Fibroblast of skin of scalp (primary cell): ENCODE results near the gene PEAK1.
"Not testable (repeated sequence)": the region's sequence is repeated elsewhere in the genome, so short reads cannot be mapped to it uniquely, and the experiment has no call there.

Source experiments
- DNase-seq: peaks from one replicate; pipeline ENCODE4 v3.0.0-alpha.2; 2013

Gene PEAK1

DNA sequence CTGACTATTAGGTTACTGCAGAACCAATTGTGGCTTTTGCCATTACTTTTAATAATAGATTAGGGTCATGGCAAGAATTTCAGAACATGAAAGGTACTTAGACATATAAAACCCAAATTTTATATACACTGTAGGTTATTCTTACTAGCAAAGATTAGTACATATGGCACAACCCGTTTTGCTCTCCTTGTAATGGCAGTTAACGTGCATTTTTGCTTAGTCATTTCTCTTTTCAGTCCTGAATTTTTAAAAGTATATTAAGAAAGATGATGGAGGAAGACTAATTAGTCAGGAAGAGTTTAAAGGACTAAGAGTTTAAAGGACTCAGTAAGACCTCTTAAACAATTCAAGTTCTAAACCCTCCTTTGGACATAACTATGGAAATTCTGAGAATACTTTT lies 114.0 kb downstream of the PEAK1 start:
- no peak for DNase-seq

DNA sequence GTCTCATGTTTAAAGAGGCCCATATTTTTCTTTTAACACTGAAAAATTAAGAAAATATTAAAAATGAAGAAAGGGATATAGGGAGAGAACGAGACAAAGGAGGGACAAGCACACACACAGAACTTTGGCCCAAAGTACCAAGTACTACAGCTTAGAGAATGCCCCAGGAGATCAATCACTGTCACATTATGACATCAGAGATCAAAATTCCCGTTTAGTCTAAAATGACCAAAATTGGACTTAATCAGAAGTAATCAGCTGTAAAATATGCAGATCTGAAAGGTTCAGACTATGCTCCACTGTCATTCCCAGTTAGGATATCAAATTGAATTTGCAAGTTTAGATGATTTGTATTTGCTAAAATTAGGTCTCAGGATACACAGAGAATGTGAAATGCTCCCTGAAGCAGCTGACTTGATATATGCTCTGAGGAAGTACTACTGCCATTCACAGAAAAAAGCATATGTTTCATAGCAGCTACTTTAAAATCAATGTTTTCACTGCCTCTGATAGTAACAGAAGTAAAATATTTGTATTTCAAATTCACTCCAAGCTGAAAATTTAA lies 123.0 kb downstream of the PEAK1 start:
- DNase-seq: no peak

GRCh38 chr15:77295446-77295845 lies 124.5 kb downstream of the PEAK1 start:
- peak; percentile 37 for DNase-seq

DNA sequence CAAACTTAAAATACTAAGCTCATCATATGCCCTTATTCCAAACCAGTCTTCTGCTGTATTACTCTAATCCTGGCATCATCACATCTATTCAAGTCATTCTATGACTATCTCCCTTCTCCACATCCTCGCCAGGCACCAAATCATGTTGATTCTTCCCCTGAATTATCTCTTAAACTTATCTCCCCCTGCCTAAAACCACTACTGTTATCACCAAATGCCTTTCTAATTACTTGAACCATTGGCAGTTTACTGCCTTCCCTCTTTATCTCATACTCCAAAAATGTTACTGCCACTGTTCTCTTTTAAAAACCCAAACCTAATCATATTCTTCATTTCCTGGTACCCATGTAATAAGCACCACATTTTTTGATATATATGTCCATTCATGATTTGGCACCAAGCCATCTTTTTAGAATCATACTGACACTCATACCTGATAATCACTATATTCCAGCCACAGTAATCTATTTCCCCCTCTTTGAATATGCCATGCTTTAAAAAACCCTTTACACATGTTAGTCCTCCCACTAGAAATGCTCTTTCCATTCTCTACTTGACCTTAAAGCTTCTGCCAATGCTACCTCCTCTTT lies 126.8 kb downstream of the PEAK1 start:
- no peak for DNase-seq

DNA sequence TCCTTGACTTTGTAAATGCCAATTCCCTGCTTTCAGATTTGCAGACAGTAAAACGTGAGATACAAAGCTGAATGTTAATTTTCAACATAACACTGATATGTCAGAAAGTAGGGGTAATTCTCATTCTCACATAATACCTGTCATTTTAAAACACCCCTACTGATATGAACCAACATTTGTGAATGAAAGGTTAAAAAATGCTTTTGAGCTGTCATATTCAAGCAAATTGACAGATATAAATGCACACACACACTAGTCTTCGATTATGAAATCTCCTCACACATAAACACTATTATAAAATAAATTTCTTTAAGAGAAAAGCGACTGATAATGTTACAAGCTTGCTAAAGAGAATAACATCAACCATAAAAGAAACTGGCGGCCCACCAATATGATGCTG lies 128.8 kb downstream of the PEAK1 start:
- DNase-seq: no peak

DNA sequence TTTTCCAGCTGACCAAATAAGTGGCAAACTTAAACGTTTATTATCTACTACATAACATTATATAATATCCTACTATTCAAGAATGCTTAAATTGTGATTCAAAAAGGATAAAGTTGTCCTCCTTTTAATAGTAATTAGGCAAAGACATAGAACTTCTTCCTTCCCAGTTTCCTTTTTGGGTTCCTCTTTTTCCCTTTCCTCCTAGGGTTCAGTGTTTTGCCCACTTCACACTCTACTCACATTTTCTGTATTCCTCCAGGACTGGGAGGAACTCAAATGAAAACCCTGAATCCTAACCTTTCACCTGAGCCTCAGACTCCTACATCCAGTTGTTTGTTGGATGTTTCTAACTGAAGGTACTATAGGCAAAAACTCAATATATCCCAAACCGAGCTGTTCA lies 132.5 kb downstream of the PEAK1 start:
- DNase-seq: no peak

GRCh38 chr15:77285057-77285997 lies 134.6 kb downstream of the PEAK1 start:
- no peak for DNase-seq

- peak; percentile 93 for DNase-seq
These were observed 137.6 kb downstream of the PEAK1 start for GRCh38 chr15:77282333-77282732.

- no peak for DNase-seq
These were observed 143.0 kb downstream of the PEAK1 start for GRCh38 chr15:77276943-77277342.

DNA sequence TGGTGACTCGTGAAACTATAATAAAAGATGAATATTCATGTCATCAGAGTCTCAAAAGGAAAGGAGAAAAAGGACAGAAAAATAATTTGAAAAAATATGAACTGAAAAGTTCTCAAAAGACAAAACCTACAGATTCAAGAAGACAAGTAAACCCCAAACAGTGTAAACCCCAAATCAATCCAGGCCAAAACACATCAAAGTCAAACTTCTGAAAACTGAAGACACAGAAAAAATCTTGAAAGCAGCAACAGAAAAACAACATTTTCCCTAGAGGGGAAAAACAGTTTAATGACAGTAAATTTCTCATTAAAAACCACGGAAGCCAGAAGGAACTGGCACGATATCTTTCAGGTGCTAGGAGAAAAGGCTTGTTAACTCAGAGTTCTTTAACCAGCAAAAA lies 143.8 kb downstream of the PEAK1 start:
- DNase-seq: no peak

- not testable (repeated sequence) for DNase-seq
These were observed 146.8 kb downstream of the PEAK1 start for GRCh38 chr15:77273136-77273535.

- peak; percentile 98 for DNase-seq
These were observed 153.1 kb downstream of the PEAK1 start for GRCh38 chr15:77266708-77267386.

GRCh38 chr15:77255385-77255784 lies 164.5 kb downstream of the PEAK1 start:
- DNase-seq: no peak

GRCh38 chr15:77251662-77252061 lies 168.2 kb downstream of the PEAK1 start:
- peak; percentile 24 for DNase-seq

- DNase-seq: no peak
These were observed 172.8 kb downstream of the PEAK1 start for GRCh38 chr15:77247116-77247515.

DNA sequence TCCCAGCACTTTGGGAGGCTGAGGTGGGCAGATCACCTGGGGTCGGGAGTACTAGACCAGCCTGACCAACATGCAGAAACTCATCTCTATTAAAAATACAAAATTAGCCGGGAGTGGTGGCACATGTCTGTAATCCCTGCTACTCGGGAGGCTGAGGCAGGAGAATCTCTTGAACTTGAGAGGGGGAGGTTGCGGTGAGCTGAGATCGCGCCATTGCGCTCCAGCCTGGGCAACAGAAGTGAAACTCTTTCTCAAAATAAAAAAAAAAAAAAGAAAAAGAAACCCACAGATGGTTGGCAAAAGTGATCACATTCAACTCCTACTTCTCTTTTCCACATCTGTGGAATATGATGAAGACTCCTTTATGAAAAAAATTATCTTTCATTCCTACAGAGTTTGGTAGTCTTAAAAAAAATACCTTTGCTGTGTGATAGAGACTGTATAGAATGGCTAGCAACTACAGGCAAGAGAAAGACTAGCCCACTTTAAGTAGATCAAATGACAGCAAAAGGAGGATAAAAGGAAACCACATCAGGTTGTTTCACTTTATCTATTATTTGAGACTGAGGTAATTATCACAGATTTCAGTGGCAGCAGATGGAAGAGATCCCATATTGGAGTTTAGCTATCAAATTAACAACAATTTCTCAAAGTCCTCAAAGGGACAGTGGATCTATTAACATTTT lies 176.0 kb downstream of the PEAK1 start:
- DNase-seq: no peak

DNA sequence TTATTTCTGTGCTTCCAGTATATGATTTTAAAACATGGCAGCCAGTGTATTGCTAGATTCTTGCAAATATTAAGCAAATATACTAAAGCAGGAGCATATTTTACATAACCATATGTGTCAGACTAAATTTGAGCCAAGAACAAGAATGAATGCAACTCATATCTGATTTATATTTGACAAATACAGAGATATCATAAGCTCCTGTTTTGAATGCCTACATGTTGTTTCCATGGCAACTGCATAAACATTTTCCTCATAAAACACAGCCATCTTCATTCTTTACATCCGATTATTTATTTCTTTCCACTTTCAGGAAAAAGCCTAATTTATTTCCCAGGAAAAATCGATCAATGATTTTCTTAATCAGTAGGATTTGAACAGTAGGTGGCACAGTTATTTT lies 176.8 kb downstream of the PEAK1 start:
- peak; percentile 57 for DNase-seq

GRCh38 chr15:77239882-77240608 lies 179.9 kb downstream of the PEAK1 start:
- peak; percentile 67 for DNase-seq

- DNase-seq: no peak
These were observed 184.3 kb downstream of the PEAK1 start for GRCh38 chr15:77235566-77235965.

GRCh38 chr15:77228828-77229227 lies 191.1 kb downstream of the PEAK1 start:
- DNase-seq: no peak

DNA sequence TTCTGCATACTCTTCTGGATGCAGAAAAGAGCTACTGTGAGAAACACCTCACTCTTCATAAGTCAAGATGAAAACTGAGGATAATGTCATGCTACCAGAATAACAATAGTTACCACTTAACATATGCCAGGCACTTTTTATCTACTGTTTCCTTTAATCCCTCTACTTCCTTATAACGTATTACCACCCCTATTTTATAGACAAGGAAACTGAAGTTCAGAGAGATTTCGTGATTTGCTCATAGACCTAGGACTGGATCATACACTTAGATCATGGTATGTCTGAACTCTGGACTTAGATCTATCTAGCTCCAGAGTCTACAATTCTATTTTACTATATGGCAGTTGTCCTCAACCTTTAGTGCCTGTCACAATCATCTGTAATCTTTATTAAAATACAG lies 193.3 kb downstream of the PEAK1 start:
- no peak for DNase-seq

DNA sequence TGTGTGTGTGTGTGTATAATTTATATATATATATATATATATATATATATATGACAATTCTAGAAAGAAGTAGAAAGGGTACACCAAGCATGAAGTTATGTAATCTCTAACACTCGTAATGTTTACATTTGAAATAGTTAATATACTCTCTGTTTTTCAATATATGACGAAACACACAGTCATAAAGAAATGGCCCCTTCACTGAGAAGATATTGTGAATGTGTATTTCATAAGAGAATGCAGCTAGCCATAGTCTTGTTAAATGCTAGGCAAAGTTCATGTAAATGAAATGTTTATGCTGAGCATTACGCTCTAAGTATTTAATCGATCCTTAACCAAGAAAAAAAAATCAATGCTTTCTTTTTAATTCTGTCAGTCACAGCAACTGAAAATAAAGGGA lies 194.3 kb downstream of the PEAK1 start:
- no peak for DNase-seq
